Measurements from ENCODE around the gene PDZD2.

Gene PDZD2

DNA sequence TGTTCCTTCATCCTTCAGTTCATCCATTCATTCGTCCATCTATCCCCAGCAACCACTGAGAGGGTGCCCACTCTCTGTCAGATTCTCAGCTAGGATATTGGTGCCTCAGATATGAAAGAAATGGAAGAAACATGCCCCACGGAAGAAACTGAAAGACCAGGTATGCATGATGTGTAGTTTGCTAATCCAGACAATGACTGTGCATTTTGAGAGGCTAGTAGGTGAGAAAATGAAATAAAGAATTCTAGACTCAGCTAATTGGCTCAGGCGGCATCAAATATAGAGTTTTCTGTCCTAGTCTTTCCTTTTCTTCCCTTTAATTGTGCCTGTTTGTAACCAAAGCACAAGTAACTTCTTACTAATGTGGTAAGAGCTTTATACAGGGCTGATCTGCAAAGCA lies 104.7 kb downstream of the PDZD2 start:
- no peak overlapping the region for H3K4me2 ChIP-seq (ENCODE audit: insufficient read depth, low read length)
- no peak overlapping the region for H3K4me3 ChIP-seq (ENCODE audit: low read depth in 1 of 2, low read length in 2 of 2)
- no peak for TF ChIP-seq CTCF (IDR thresholded peaks at IDR 0.05; ENCODE audit: borderline replicate concordance, extremely low read depth, low read length, poor library complexity, severe bottlenecking)
- no peak for TF ChIP-seq EZH2 (IDR thresholded peaks at IDR 0.05; ENCODE audit: borderline replicate concordance, low read depth, low read length, severe bottlenecking)
- H2AFZ ChIP-seq (ENCODE audit: low read depth, low read length), result no peak overlapping the region
- H3K4me1 ChIP-seq (ENCODE audit: insufficient read depth, low read length), result no peaks in the 10 kb centered on the region
- H3K27me3 ChIP-seq (ENCODE audit: insufficient read depth, low read length, poor library complexity), result no peaks in the 10 kb centered on the region
- H3K27ac ChIP-seq (ENCODE audit: low read length), result no peak overlapping the region
- ATAC-seq (ENCODE audit: insufficient read depth, low read depth) (no peak), DNase-seq (no peak)
- no peaks in the 10 kb centered on the region for H4K20me1 ChIP-seq (ENCODE audit: insufficient read depth, low read length)
- H3K9me3 ChIP-seq (ENCODE audit: insufficient read depth, low read length, severe bottlenecking), result no peaks in the 10 kb centered on the region
- H3K79me2 ChIP-seq (ENCODE audit: insufficient read depth, low read length), result no peaks in the 10 kb centered on the region
- no peaks in the 10 kb centered on the region for H3K36me3 ChIP-seq (ENCODE audit: insufficient read depth, low read length)
- no peak overlapping the region for H3K9ac ChIP-seq (ENCODE audit: low read depth, low read length)

- no peaks in the 10 kb centered on the region for H3K4me1 ChIP-seq (ENCODE audit: insufficient read depth, low read length)
- H3K27ac ChIP-seq (ENCODE audit: low read length), result no peak overlapping the region
- no peak overlapping the region for H3K4me2 ChIP-seq (ENCODE audit: insufficient read depth, low read length)
- H4K20me1 ChIP-seq (ENCODE audit: insufficient read depth, low read length), result no peaks in the 10 kb centered on the region
- no peaks in the 10 kb centered on the region for H3K79me2 ChIP-seq (ENCODE audit: insufficient read depth, low read length)
- no peak overlapping the region for H3K9ac ChIP-seq (ENCODE audit: low read depth, low read length)
- H3K9me3 ChIP-seq (ENCODE audit: insufficient read depth, low read length, severe bottlenecking), result no peaks in the 10 kb centered on the region
- DNase-seq (no peak), ATAC-seq (ENCODE audit: insufficient read depth, low read depth) (no peak)
- H2AFZ ChIP-seq (ENCODE audit: low read depth, low read length), result no peak overlapping the region
- TF ChIP-seq EZH2 (IDR thresholded peaks at IDR 0.05; ENCODE audit: borderline replicate concordance, low read depth, low read length, severe bottlenecking) (no peak), CTCF (IDR thresholded peaks at IDR 0.05; ENCODE audit: borderline replicate concordance, extremely low read depth, low read length, poor library complexity, severe bottlenecking) (no peak)
- H3K36me3 ChIP-seq (ENCODE audit: insufficient read depth, low read length), result no peaks in the 10 kb centered on the region
- H3K27me3 ChIP-seq (ENCODE audit: insufficient read depth, low read length, poor library complexity), result no peaks in the 10 kb centered on the region
- H3K4me3 ChIP-seq (ENCODE audit: low read depth in 1 of 2, low read length in 2 of 2), result no peak overlapping the region
These were observed 109.7 kb downstream of the PDZD2 start for GRCh38 chr5:31748458-31749172.

DNA sequence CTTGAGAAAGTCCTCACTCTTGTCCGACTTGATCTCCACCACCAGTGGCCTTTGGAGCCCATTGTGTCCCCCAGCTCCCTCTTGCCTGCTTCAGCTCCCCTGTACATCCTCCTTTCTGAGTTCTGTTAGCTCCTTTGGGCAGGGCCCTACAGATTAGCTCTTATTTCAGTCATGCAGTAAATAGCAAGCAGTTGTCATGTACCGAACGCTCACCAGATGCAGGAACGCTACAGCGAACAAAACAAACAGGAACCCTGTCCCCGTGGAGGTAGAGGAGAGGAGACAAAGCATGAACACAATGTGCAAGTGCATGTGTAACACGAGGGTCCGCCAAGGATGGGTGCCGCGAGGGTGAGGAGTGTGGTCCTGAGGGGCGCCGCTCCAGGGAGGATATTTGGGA lies 111.3 kb downstream of the PDZD2 start:
- no peaks in the 10 kb centered on the region for H4K20me1 ChIP-seq (ENCODE audit: insufficient read depth, low read length)
- H3K79me2 ChIP-seq (ENCODE audit: insufficient read depth, low read length), result no peaks in the 10 kb centered on the region
- no peaks in the 10 kb centered on the region for H3K4me1 ChIP-seq (ENCODE audit: insufficient read depth, low read length)
- H3K27ac ChIP-seq (ENCODE audit: low read length), result no peak overlapping the region
- no peaks in the 10 kb centered on the region for H3K36me3 ChIP-seq (ENCODE audit: insufficient read depth, low read length)
- ATAC-seq (ENCODE audit: insufficient read depth, low read depth) (no peak), DNase-seq (no peak)
- no peak overlapping the region; the same call in 1 of the 2 replicates for H2AFZ ChIP-seq (ENCODE audit: low read depth, low read length)
- H3K9me3 ChIP-seq (ENCODE audit: insufficient read depth, low read length, severe bottlenecking), result no peaks in the 10 kb centered on the region
- H3K4me3 ChIP-seq (ENCODE audit: low read depth in 1 of 2, low read length in 2 of 2), result no peak overlapping the region
- H3K9ac ChIP-seq (ENCODE audit: low read depth, low read length), result no peak overlapping the region
- H3K4me2 ChIP-seq (ENCODE audit: insufficient read depth, low read length), result no peak overlapping the region
- H3K27me3 ChIP-seq (ENCODE audit: insufficient read depth, low read length, poor library complexity), result no peaks in the 10 kb centered on the region
- TF ChIP-seq EZH2 (IDR thresholded peaks at IDR 0.05; ENCODE audit: borderline replicate concordance, low read depth, low read length, severe bottlenecking) (no peak), CTCF (IDR thresholded peaks at IDR 0.05; ENCODE audit: borderline replicate concordance, extremely low read depth, low read length, poor library complexity, severe bottlenecking) (no peak)
